ENCODE data around the gene NMT2. TPM values are rescaled to one million over a fixed set of nuclear protein-coding genes. Genes with fewer than 3 reads are reported as not detected.

The NMT2 gene
- total RNA-seq, 1 donor from 2014 or later, result 62.0 TPM

Small RNAs within 50 kb of the gene (small RNA-seq; reads per million reads assigned to genes)
- gene AL590365.1, result not detected

Other genes starting within 250 kb of the NMT2 start
- 8.2 TPM for gene DCLRE1C, start 214.6 kb downstream of the NMT2 start, total RNA-seq
- not detected for gene MEIG1, start 209.3 kb downstream of the NMT2 start, total RNA-seq
- 0.41 TPM for gene OLAH, start 124.8 kb downstream of the NMT2 start, total RNA-seq
- 10.6 TPM for gene ACBD7, start 79.9 kb downstream of the NMT2 start, total RNA-seq
- 6.9 TPM for gene RPP38, start 71.3 kb downstream of the NMT2 start, total RNA-seq
- gene FAM171A1, start 202.6 kb upstream of the NMT2 start, total RNA-seq, result 23.6 TPM

Data from frontal cortex (tissue), 1 donor.